Measurements from ENCODE around the gene URI1.
A peak's percentile ranks its signal among the peaks of the same experiment; 100 is the strongest.

The URI1 gene

GRCh38 chr19:29942404-29943261 lies 594 bp downstream of the URI1 start (continued):
- TF ChIP-seq ZNF580 (tag by site-specific recombination; IDR thresholded peaks at IDR 0.05) (peak; percentile 86), ZNF48 (tag by site-specific recombination; IDR thresholded peaks at IDR 0.05) (no peak), ZNF76 (tag by site-specific recombination; IDR thresholded peaks at IDR 0.05; ENCODE audit: borderline replicate concordance, low read depth) (peak; percentile 60; the same call in 1 of the 2 replicates), SETDB1 (IDR thresholded peaks at IDR 0.05; ENCODE audit: insufficient read length, low read length) (no peak), HOXC10 (CRISPR knock-in tag; IDR thresholded peaks at IDR 0.05) (no peak), ZNF398 (tag by site-specific recombination; IDR thresholded peaks at IDR 0.05) (0 out of 2 replicates have a peak, but pooled peaks have one; percentile 9), ZNF18 (tag by site-specific recombination; IDR thresholded peaks at IDR 0.05) (no peak), ZNF629 (tag by site-specific recombination; IDR thresholded peaks at IDR 0.05) (peak; percentile 57; the same call in 1 of the 2 replicates), ZNF670 (tag by site-specific recombination; IDR thresholded peaks at IDR 0.05; ENCODE audit: low read depth) (no peak), ZNF169 (tag by site-specific recombination; IDR thresholded peaks at IDR 0.05) (no peak), ZBTB11 (tag by site-specific recombination; conservative IDR thresholded peaks at IDR 0.05; ENCODE audit: low read depth) (peak; percentile 89), ZNF701 (tag by site-specific recombination; IDR thresholded peaks at IDR 0.05) (no peak), ZNF529 (tag by site-specific recombination; IDR thresholded peaks at IDR 0.05; ENCODE audit: insufficient replicate concordance) (no peak), ZNF658 (tag by site-specific recombination; IDR thresholded peaks at IDR 0.05) (no peak), ZNF221 (tag by site-specific recombination; IDR thresholded peaks at IDR 0.05; ENCODE audit: borderline replicate concordance) (no peak), ZNF747 (tag by site-specific recombination; IDR thresholded peaks at IDR 0.05) (no peak), ELK4 (IDR thresholded peaks at IDR 0.05; ENCODE audit: borderline replicate concordance, low read depth, low read length) (0 out of 2 replicates have a peak, but pooled peaks have one; percentile 4), PRDM6 (tag by site-specific recombination; IDR thresholded peaks at IDR 0.05) (no peak), ZSCAN16 (tag by site-specific recombination; IDR thresholded peaks at IDR 0.05) (no peak), MZF1 (tag by site-specific recombination; IDR thresholded peaks at IDR 0.05; ENCODE audit: borderline replicate concordance) (peak; percentile 50; the same call in 1 of the 2 replicates), ZNF362 (tag by site-specific recombination; IDR thresholded peaks at IDR 0.05) (peak; percentile 83), ZNF174 (tag by site-specific recombination; IDR thresholded peaks at IDR 0.05) (no peak), ZNF280D (tag by site-specific recombination; IDR thresholded peaks at IDR 0.05) (no peak)

All from HEK293 (cell line).